Naive thymus-derived CD4-positive, alpha-beta T cell (primary cell): ENCODE data around the gene DDX20. TPM values are rescaled to one million over a fixed set of nuclear protein-coding genes. Genes with fewer than 3 reads are reported as not detected.

ENCODE experiments used
- ATAC-seq: fragments of 150-1000 bp; cut with Tn5 transposase; 2 replicates; pipeline ENCODE4 v1.10.0; 2021; ENCODE audit warnings: mild to moderate bottlenecking, moderate library complexity
- CTCF ChIA-PET: fragments of 350-600 bp; sonication (Branson Sonifier 250); formaldehyde crosslinking; loops from one replicate; lab custom pipeline; 2021; ENCODE audit warnings: antibody characterized with exemption; lab: Charles Lee
- POLR2A ChIA-PET: fragments of 350-600 bp; sonication (Branson Sonifier 250); formaldehyde crosslinking; loops from one replicate; lab custom pipeline; 2021; ENCODE audit warnings: antibody characterized with exemption, inconsistent platforms; lab: Charles Lee
- DNase-seq, 9 donors: peaks; one replicate each; pipeline versions ENCODE4 v3.0.0 to v3.0.0-alpha.2; 2020 to 2022; ENCODE audit warnings: mixed read lengths in 1 of 9
- H3K27ac ChIP-seq: one replicate; pipeline ENCODE4 v1.7.0; 2013; ENCODE audit warnings: mild to moderate bottlenecking, low read depth, low read length, moderate library complexity
- H3K27me3 ChIP-seq, 2 donors: one replicate each; pipeline ENCODE4 v1.7.0; 2013; ENCODE audit warnings: low read length in 2 of 2, mild to moderate bottlenecking in 2 of 2, moderate library complexity in 2 of 2; ENCODE audit not compliant: control insufficient read depth in 2 of 2, insufficient read depth in 2 of 2
- H3K36me3 ChIP-seq, 3 experiments: 1 replicate in 2 of 3; 2 replicates in 1 of 3; pipeline ENCODE4 v1.7.0; 2013; ENCODE audit warnings: low read length in 3 of 3, mild to moderate bottlenecking in 3 of 3, moderate library complexity in 1 of 3; ENCODE audit not compliant: insufficient read depth in 3 of 3, control insufficient read depth in 2 of 3
- H3K4me1 ChIP-seq, 2 donors: one replicate each; pipeline ENCODE4 v1.7.0; 2013; ENCODE audit warnings: low read length in 2 of 2, mild to moderate bottlenecking in 2 of 2, moderate library complexity in 1 of 2; ENCODE audit not compliant: control insufficient read depth in 2 of 2, insufficient read depth in 2 of 2
- H3K4me3 ChIP-seq: 2 replicates; pipeline ENCODE4 v1.7.0; 2013; ENCODE audit warnings: mild to moderate bottlenecking, low read length
- H3K9me3 ChIP-seq, 3 experiments: 1 replicate in 2 of 3; 2 replicates in 1 of 3; pipeline ENCODE4 v1.7.0; 2013; ENCODE audit warnings: low read length in 3 of 3; ENCODE audit not compliant: control insufficient read depth in 2 of 3
- H3K27ac Mint-ChIP-seq, 9 donors: one replicate each; pipeline ENCODE4 v1.8.0; 2020 to 2022; ENCODE audit warnings: mixed read lengths in 9 of 9, mild to moderate bottlenecking in 8 of 9, moderate library complexity in 5 of 9, inconsistent platforms in 2 of 9
- H3K27me3 Mint-ChIP-seq, 5 donors: one replicate each; pipeline ENCODE4 v1.8.0; 2021 to 2022; ENCODE audit warnings: mixed read lengths in 5 of 5, mild to moderate bottlenecking in 1 of 5
- H3K36me3 Mint-ChIP-seq, 5 donors: one replicate each; pipeline ENCODE4 v1.8.0; 2020 to 2022; ENCODE audit warnings: mixed read lengths in 5 of 5, mild to moderate bottlenecking in 3 of 5, inconsistent platforms in 1 of 5
- H3K4me1 Mint-ChIP-seq, 7 donors: one replicate each; pipeline ENCODE4 v1.8.0; 2020 to 2022; ENCODE audit warnings: mixed read lengths in 7 of 7, mild to moderate bottlenecking in 3 of 7, inconsistent platforms in 1 of 7
- H3K4me3 Mint-ChIP-seq, 10 donors: one replicate each; pipeline ENCODE4 v1.8.0; 2020 to 2022; ENCODE audit warnings: mild to moderate bottlenecking in 10 of 10, mixed read lengths in 10 of 10, moderate library complexity in 6 of 10, inconsistent platforms in 2 of 10
- H3K9me3 Mint-ChIP-seq, 11 donors: one replicate each; pipeline ENCODE4 v1.8.0; 2020 to 2022; ENCODE audit warnings: mixed read lengths in 11 of 11, mild to moderate bottlenecking in 4 of 11, inconsistent platforms in 1 of 11, moderate library complexity in 1 of 11
- intact Hi-C, 2 donors: fragments of 100-400 bp; cut with micrococcal nuclease; formaldehyde crosslinking; loops; one replicate each; pipeline ENCODE4 v1.15.1; 2023
- polyA plus RNA-seq, 2 donors: library from polyadenylated mRNA; unstranded; fragments of 300-500 nt; fragmentation: Illumina TruSeq; gene quantifications; one replicate each; pipeline ENCODE4 v1.2.3, GENCODE V29; 2021
- total RNA-seq, 6 experiments: library from RNA in 5 of 6; stranded (reverse) in 5 of 6; gene quantifications; 1 replicate in 5 of 6; 2 replicates in 1 of 6; pipeline ENCODE4 v1.2.3 and lab custom pipeline; 2021 to 2026

Gene DDX20
- total and polyA plus RNA-seq, 7 experiments from 2014 or later, result 11.6 to 27.0 (median 18.7) TPM

- H3K4me3 Mint-ChIP-seq, result no peak overlapping the region
- ATAC-seq (no peak), DNase-seq (peak in 1 of 9 donors; percentile 8)
- CTCF ChIA-PET, result interaction anchor here (0.6 kb wide), 1 partner anchor 232 kb away, joined by 3 read pairs; no protein-coding TSS in a partner anchor
- H3K27me3 Mint-ChIP-seq, result peaks cover 0 to 9% (median 6%) of the 10 kb centered on the region in 5 donors
- no peaks in the 10 kb centered on the region for H3K9me3 Mint-ChIP-seq
- intact Hi-C loops, result no loop called here
- no peaks in the 10 kb centered on the region for H3K36me3 Mint-ChIP-seq
- Histone ChIP-seq H3K27me3 (peaks cover 3 to 7% of the 10 kb centered on the region in 2 donors), H3K36me3 (no peaks in the 10 kb centered on the region), H3K9me3 (no peaks in the 10 kb centered on the region), H3K4me1 (peaks cover 2 to 3% of the 10 kb centered on the region in 2 donors), H3K4me3 (no peak overlapping the region), H3K27ac (no peak overlapping the region)
- POLR2A ChIA-PET, result interaction anchor here (0.8 kb wide), 1 partner anchor 11 kb away, joined by 3 read pairs; no protein-coding TSS in a partner anchor
- peaks cover 2 to 14% (median 4%) of the 10 kb centered on the region in 7 donors for H3K4me1 Mint-ChIP-seq
- peak overlapping the region in 1 of 9 donors; percentile 39 for H3K27ac Mint-ChIP-seq
Measured at GRCh38 chr1:111732718-111733117, 23.0 kb upstream of the DDX20 start.

GRCh38 chr1:111733183-111733991 is 22.3 kb upstream of the DDX20 start:
- peak overlapping the region in 1 of 9 donors; percentile 18 for H3K27ac Mint-ChIP-seq
- H3K27me3 Mint-ChIP-seq, result peaks cover 0 to 15% (median 10%) of the 10 kb centered on the region in 5 donors
- no peaks in the 10 kb centered on the region for H3K36me3 ChIP-seq
- H3K36me3 Mint-ChIP-seq, result no peaks in the 10 kb centered on the region
- no peak overlapping the region for H3K4me3 Mint-ChIP-seq
- ChIA-PET CTCF (interaction anchor here (0.6 kb wide), 2 partner anchors 22 to 233 kb away, joined by 3 read pairs; no protein-coding TSS in a partner anchor), POLR2A (interaction anchor here (0.8 kb wide), 1 partner anchor 12 kb away, joined by 3 read pairs; no protein-coding TSS in a partner anchor)
- ATAC-seq (peak; percentile 88), DNase-seq (peak in 1 of 9 donors; percentile 13)
- intact Hi-C loops, result no loop called here
- no peaks in the 10 kb centered on the region for H3K9me3 Mint-ChIP-seq
- H3K27ac ChIP-seq, result no peak overlapping the region
- H3K27me3 ChIP-seq, result peaks cover 3 to 12% of the 10 kb centered on the region in 2 donors
- H3K9me3 ChIP-seq, result no peaks in the 10 kb centered on the region
- no peak overlapping the region for H3K4me3 ChIP-seq
- peaks cover 6 to 19% (median 10%) of the 10 kb centered on the region in 7 donors for H3K4me1 Mint-ChIP-seq
- peaks cover 8 to 9% of the 10 kb centered on the region in 2 donors for H3K4me1 ChIP-seq

- ChIA-PET CTCF (no interaction called here), POLR2A (no interaction called here)
- intact Hi-C loops, result no loop called here
- no peak overlapping the region for H3K27ac ChIP-seq
- H3K36me3 ChIP-seq, result no peaks in the 10 kb centered on the region
- no peaks in the 10 kb centered on the region for H3K36me3 Mint-ChIP-seq
- no peak overlapping the region for H3K4me3 ChIP-seq
- H3K27ac Mint-ChIP-seq, result no peak overlapping the region
- H3K9me3 Mint-ChIP-seq, result no peaks in the 10 kb centered on the region
- DNase-seq (peak in 1 of 9 donors; percentile 10), ATAC-seq (peak; percentile 33)
- peaks cover 5 to 16% (median 10%) of the 10 kb centered on the region in 5 donors for H3K27me3 Mint-ChIP-seq
- H3K9me3 ChIP-seq, result no peaks in the 10 kb centered on the region
- peaks cover 8 to 10% of the 10 kb centered on the region in 2 donors for H3K4me1 ChIP-seq
- no peak overlapping the region for H3K4me3 Mint-ChIP-seq
- peaks cover 3 to 12% of the 10 kb centered on the region in 2 donors for H3K27me3 ChIP-seq
- peaks cover 6 to 20% (median 11%) of the 10 kb centered on the region in 7 donors for H3K4me1 Mint-ChIP-seq
Measured at GRCh38 chr1:111733992-111734341, 21.7 kb upstream of the DDX20 start.

- Histone ChIP-seq H3K4me1 (peaks cover 8 to 10% of the 10 kb centered on the region in 2 donors), H3K36me3 (no peaks in the 10 kb centered on the region), H3K27me3 (peaks cover 3 to 12% of the 10 kb centered on the region in 2 donors), H3K4me3 (no peak overlapping the region), H3K27ac (no peak overlapping the region), H3K9me3 (no peaks in the 10 kb centered on the region)
- ChIA-PET POLR2A (no interaction called here), CTCF (no interaction called here)
- H3K4me3 Mint-ChIP-seq, result no peak overlapping the region
- peaks cover 5 to 16% (median 10%) of the 10 kb centered on the region in 5 donors for H3K27me3 Mint-ChIP-seq
- H3K4me1 Mint-ChIP-seq, result peaks cover 6 to 20% (median 11%) of the 10 kb centered on the region in 7 donors
- peak in 1 of 9 donors; percentile 8 for DNase-seq
- no peaks in the 10 kb centered on the region for H3K9me3 Mint-ChIP-seq
- no peaks in the 10 kb centered on the region for H3K36me3 Mint-ChIP-seq
- no peak for ATAC-seq
- intact Hi-C loops, result no loop called here
- no peak overlapping the region for H3K27ac Mint-ChIP-seq
Measured at GRCh38 chr1:111734426-111734825, 21.3 kb upstream of the DDX20 start.

- DNase-seq (peak in 1 of 9 donors; percentile 6), ATAC-seq (no peak)
- Histone ChIP-seq H3K27me3 (peaks cover 6 to 12% of the 10 kb centered on the region in 2 donors), H3K4me1 (peaks cover 8 to 10% of the 10 kb centered on the region in 2 donors), H3K36me3 (no peaks in the 10 kb centered on the region), H3K27ac (no peak overlapping the region), H3K4me3 (no peak overlapping the region), H3K9me3 (no peaks in the 10 kb centered on the region)
- Mint-ChIP-seq H3K9me3 (no peaks in the 10 kb centered on the region), H3K36me3 (no peaks in the 10 kb centered on the region), H3K4me3 (no peak overlapping the region), H3K4me1 (peaks cover 9 to 23% (median 13%) of the 10 kb centered on the region in 7 donors), H3K27me3 (peaks cover 9 to 19% (median 12%) of the 10 kb centered on the region in 5 donors), H3K27ac (no peak overlapping the region)
- CTCF ChIA-PET, result no interaction called here
- intact Hi-C loops, result loop anchor here in 1 of 2 donors (5.0 kb wide), 1 partner anchor 533 kb away; the partner anchor contains the start of gene DENND2D
- POLR2A ChIA-PET, result interaction anchor here (0.9 kb wide), 1 partner anchor 22 kb away, joined by 3 read pairs; no protein-coding TSS in a partner anchor
Measured at GRCh38 chr1:111734856-111735255, 20.8 kb upstream of the DDX20 start.

GRCh38 chr1:111735321-111735720 is 20.4 kb upstream of the DDX20 start:
- Histone ChIP-seq H3K36me3 (no peaks in the 10 kb centered on the region), H3K27me3 (peaks cover 6 to 12% of the 10 kb centered on the region in 2 donors), H3K27ac (no peak overlapping the region), H3K9me3 (no peaks in the 10 kb centered on the region), H3K4me1 (peaks cover 8 to 10% of the 10 kb centered on the region in 2 donors), H3K4me3 (no peak overlapping the region)
- Mint-ChIP-seq H3K4me1 (peaks cover 14 to 25% (median 15%) of the 10 kb centered on the region in 7 donors), H3K9me3 (no peaks in the 10 kb centered on the region), H3K36me3 (no peaks in the 10 kb centered on the region), H3K4me3 (no peak overlapping the region), H3K27ac (no peak overlapping the region), H3K27me3 (peaks cover 11 to 22% (median 15%) of the 10 kb centered on the region in 5 donors)
- ChIA-PET POLR2A (interaction anchor here (0.9 kb wide), 1 partner anchor 21 kb away, joined by 3 read pairs; no protein-coding TSS in a partner anchor), CTCF (no interaction called here)
- intact Hi-C loops, result loop anchor here in 1 of 2 donors (5.0 kb wide), 1 partner anchor 533 kb away; the partner anchor contains the start of gene DENND2D
- ATAC-seq (no peak), DNase-seq (no peak)
